GM18907 (cell line): Measurements from ENCODE around the gene ZNF286A.
"Not testable (repeated sequence)": the region's sequence is repeated elsewhere in the genome, so short reads cannot be mapped to it uniquely, and the experiment has no call there.

Experiments used
- ATAC-seq: cut with Tn5 transposase; IDR thresholded peaks from one replicate; pipeline ENCODE4 v1.9.1; 2021; ENCODE audit warnings: mild to moderate bottlenecking, moderate library complexity; ENCODE audit not compliant: unreplicated experiment

The ZNF286A gene

DNA sequence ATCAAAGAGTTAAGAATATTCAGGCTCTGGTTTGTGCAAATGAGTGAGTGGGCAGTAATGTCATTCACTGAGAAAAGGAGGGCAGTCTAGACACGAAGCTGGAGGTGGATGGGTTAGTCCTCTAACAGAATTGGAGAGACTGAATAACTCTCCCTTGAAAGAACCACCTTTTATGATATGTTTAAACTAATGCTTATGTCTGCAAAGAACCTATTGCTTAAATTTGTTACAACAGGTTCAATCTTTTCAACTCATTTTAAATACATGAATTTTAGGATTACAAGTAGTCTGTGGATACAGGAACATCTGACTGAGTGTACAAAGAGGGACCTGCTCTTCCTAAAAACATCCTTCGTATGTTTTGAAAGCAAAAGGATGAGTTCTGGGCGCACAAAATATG is 585 bp upstream of the ZNF286A start:
- ATAC-seq: peak; percentile 5

DNA sequence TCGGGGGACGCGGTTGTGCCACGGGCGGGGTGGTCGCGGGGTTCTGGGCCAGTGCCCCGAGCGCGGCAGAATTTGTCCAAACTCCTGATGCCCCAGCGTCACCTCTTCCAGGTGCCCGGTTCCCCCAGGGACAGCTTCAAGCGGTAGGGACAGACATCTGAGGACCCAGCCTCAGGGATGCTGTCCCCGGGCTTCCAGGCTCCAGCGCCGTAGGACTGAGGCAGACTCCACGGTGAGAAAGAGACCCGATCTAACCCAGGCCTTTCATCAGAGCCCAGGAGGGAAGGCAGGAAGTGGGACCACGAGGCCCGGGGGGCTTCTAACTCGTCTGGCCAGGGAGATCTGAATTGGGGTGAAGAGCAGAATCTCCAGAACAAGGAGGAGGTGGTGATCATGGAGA is 385 bp downstream of the ZNF286A start:
- ATAC-seq: not testable (repeated sequence)

DNA sequence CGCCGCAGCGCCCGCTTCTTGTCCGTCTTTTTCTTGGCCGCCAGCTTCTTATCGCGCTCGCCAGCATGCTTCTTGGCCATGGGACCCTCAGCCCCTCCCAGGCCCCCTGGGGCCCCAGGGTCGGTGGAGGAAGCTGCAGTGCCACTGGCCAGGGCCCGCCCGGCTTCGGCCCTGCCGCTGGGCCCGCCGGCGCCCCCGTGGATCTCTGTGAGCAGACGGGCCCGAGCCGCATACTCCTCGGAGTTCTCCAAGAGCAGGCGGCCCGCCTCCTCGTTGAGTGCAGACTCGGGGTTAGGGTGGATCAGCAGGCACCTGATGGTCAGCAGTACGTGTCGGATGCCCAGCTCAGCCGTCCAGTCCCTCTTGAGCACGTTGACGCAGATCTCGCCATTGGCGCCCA is 4.7 kb downstream of the ZNF286A start:
- not testable (repeated sequence) for ATAC-seq

DNA sequence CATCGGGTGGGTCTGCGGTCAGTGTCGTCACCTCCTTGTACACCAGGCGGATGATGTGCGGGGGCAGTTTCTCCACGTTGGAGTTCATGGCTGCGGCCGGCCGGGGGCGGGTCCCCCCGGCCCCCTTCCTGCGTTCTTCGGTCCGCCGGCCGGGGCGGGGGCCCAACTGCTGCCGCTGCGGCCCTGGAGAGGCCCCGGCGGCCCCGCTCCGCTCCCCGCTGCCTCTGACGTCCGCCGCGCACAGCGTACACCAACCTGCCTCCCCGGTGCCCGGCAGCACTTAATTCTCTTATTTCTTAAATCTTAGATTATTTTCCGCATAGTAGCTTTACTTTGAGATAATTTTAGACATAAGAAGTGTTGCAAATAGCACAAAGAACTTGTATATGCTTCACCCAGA is 5.3 kb downstream of the ZNF286A start:
- ATAC-seq: not testable (repeated sequence)

DNA sequence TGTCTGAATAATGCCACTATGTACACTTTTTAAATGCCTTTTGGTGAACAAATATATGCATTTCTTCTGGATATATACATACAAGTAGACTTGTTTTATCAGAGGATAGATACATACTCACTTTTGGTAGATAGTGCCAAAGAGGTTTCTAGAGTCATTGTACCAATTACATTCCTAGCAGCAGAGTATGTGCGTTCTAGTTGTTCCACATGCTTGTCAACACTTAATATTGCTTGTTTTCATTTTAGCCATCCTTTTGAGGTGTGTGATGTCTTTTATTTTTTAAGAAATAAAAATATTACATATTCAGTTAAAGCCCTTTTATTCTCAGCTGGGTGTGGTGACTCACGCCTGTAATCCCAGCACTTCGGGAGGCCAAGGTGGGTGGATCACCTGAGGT is 9.3 kb downstream of the ZNF286A start:
- not testable (repeated sequence) for ATAC-seq

DNA sequence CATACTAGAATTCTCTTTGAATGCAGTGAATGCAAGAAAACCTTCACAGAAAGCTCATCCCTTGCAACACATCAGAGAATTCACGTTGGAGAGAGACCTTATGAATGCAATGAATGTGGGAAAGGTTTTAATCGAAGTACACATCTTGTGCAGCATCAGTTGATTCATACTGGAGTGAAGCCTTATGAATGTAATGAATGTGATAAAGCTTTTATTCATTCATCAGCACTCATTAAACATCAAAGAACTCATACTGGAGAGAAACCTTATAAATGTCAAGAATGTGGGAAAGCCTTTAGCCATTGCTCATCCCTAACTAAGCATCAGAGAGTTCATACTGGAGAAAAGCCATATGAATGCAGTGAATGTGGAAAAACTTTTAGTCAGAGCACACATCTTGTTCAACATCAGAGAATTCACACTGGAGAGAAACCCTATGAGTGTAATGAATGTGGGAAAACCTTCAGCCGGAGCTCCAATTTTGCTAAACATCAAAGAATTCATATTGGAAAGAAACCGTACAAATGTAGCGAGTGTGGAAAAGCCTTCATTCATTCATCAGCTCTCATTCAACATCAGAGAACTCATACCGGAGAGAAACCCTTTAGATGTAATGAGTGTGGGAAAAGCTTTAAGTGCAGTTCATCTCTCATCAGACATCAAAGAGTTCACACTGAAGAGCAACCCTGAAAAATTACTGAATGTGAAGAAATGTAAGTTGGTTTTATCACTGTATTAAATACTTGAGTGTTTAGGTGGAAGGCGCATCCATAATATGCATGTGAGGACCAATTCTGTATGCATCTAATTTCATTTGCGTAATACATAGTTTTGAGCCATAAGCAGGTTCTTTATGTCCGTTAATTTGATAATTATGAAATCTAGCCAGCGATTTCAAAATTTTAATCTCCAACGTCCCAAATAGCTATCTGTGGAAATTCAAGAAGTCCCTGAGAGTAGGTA is 17.3 kb downstream of the ZNF286A start:
- ATAC-seq: not testable (repeated sequence)

DNA sequence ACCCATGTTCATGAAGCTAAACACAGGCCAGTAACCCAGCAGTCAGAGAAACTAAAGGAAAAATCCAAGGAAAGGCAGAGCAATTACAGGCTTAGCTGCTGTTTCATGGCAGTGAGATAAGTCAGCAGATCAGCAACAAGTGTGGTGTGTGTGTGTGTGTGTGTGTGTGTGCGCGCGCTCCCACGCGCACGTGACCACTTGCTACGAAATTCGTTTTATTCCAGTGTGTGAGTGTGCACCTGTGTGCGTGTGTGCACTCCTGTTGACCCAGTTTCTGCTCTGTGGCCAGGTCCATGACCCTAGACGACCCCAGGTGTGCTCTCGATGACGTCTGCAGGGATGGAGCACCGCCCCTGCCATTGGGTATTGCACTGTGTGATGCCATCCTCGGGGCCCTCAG is 31.0 kb downstream of the ZNF286A start:
- not testable (repeated sequence) for ATAC-seq

DNA sequence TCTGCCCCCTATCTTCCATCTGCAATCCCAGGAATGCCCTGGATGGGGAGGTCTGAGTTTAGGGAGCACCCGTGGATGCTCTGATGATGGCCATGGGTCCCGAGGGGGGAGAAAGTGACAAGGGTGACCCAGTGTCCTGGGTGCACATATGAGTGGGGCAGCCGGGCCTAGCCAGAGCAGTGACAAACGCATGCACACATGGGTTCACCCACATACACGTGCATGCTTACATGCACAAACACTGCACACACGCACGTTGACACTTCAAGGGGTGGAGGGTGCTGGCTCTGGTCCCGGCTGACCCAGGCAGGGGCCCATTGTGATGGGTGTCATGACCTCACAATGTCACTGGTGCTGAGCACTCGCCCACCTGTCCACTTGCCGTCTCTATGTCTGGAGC is 32.3 kb downstream of the ZNF286A start, which contains the start of gene TBC1D26:
Gene TBC1D26, plus strand, starts transcription at position 384 of the 400 bp plus-strand sequence. CDS start 3,066 bp downstream, outside the sequence.
- ATAC-seq: not testable (repeated sequence)

DNA sequence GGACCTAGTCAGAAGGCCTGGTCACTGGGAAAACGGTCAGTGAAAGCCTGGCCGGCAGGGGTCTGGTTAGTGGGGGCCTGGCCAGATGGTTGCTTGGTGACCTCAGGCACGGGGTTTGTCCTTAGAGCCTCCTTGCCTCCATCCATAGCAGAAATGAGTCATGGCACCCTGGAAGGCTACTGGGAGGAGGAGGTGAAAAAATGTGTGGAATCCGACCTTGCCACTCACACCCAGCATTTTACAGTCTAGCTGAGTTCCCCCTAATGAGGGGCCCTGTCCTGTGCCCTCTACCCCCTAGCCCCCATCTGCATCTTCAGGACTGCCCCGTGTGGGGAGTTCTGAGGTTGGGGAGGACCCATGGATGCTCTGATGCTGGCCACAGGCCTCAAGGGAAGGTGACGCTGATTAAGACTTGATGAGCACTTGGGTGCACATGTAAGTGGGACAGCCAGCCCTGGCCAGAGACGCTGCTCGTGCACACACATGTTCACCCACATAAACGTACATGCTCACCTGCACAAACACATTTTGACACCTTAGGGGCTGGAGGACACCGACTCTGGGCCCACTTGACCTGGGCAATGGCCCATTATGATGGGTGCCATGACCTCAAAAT is 33.7 kb downstream of the ZNF286A start:
- ATAC-seq: not testable (repeated sequence)

DNA sequence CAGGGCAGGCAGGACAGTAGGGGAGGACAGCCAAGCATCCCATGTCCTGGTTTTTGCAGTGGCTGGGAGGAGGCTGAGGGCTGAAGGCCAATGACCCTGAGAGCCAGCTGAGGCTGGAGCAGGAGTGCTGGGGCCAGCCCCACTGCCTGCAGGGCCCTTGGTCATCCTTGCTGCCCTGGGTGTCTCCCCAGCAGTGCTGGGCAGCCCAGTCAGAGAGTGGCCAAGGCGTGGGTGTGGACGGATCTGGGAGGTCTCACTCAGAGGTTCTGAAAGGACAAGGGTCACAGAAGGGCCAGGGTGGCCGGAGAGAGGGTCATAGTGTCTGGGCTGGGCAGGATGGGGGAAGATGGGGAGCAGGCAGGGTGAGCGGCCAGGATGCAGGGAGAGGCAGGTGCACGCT is 37.0 kb downstream of the ZNF286A start:
- not testable (repeated sequence) for ATAC-seq

DNA sequence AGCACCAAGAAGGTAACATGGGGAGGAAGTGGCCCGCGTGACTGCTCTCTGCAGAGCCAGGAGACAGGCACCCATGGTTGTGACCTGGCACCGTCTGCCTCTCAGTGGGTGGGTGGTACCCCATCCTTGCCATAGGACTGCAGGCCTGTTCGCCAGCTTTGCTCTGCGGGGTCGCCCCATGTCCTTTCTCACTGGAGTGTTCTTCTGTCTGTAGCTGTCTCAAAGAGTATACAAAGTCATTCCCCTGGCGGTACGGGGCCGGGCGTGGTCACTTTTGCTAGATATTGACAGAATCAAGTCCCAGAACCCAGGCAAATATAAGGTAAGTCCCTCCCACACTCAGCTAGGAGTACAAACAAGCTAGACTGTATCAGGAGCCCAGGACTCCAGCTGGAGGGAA is 38.5 kb downstream of the ZNF286A start:
- no peak for ATAC-seq

DNA sequence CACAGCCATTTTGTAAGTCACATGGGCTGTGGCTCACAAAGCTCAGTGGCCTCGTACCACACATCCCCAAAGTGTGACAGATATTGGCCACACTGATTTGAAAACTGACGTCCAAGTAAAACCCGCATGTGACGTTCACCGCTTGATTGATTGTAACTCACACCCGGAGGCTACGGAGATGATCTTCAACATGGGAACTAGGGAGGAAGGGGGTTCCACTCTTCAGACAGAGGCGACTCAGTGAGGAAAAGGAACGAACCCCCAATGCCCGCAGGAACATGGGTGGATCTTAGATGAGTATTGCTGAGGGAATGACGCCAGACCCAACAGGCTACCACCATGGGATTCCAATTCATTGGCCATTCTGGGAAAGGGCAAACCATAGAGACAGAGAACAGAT is 39.7 kb downstream of the ZNF286A start:
- not testable (repeated sequence) for ATAC-seq

DNA sequence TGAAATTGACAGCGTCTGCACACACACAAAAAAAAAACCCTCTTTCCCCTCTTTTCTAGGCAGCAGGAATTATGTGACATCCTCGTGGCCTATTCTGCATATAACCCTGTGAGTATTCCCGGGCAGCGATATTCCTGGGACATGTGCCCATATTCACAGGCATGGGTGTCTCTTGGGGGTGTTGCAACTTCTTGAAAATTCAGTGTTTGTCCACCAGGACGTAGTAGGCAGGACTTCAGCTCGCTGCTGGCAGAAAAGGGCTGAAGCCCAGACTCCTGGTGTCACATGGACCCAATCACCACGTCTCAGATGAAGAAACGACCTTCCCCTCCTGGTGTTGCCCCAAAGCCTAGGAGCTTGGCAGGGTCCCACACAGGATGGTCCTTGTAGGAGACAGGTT is 40.5 kb downstream of the ZNF286A start:
- not testable (repeated sequence) for ATAC-seq

DNA sequence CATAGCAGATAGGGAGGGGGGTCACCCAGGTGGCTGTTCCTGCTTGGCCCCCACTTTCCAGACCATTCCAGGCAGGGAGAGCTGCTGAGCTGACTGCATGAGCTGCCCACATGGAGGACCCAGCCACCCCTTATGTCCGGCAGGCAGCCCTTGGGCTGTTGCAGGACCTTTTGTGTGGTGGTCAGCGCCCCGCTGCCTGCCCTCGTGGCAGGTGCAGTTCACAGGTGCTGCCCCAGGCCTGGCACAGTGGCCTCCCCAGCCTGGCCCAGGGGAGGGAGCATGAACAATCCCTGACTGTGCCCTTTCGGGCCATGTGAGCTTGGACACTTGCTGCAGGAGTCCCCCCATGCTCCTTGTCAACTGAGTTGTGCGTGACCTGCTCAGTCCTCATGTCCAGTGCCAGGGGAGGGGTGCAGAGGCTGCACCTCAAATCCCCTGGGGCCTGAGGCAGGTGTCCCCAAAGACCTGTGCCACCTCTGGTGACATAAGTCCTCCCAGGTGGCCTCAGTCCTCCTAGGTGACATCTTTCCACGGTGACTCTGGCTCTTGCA is 41.1 kb downstream of the ZNF286A start:
- no peak for ATAC-seq

DNA sequence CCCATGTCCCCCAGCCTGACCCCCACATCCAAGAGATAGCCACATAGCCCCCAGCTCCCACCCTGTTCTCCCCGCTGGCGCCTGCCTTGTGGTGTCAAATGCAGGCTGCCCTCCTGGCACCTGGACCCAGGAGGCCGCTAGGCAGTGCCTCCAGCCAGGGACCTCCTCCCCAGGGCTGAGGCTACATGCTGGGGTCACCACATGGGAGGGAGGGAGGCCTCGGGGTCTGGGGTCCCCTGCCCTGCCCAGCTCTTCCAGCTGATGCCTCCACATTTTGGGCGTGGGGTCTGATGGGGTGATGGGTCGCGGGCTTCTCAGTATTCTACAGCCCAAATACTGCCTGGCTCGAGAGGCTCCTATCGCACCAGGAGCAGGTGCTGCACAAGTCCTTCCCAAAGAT is 42.1 kb downstream of the ZNF286A start:
- ATAC-seq: no peak

DNA sequence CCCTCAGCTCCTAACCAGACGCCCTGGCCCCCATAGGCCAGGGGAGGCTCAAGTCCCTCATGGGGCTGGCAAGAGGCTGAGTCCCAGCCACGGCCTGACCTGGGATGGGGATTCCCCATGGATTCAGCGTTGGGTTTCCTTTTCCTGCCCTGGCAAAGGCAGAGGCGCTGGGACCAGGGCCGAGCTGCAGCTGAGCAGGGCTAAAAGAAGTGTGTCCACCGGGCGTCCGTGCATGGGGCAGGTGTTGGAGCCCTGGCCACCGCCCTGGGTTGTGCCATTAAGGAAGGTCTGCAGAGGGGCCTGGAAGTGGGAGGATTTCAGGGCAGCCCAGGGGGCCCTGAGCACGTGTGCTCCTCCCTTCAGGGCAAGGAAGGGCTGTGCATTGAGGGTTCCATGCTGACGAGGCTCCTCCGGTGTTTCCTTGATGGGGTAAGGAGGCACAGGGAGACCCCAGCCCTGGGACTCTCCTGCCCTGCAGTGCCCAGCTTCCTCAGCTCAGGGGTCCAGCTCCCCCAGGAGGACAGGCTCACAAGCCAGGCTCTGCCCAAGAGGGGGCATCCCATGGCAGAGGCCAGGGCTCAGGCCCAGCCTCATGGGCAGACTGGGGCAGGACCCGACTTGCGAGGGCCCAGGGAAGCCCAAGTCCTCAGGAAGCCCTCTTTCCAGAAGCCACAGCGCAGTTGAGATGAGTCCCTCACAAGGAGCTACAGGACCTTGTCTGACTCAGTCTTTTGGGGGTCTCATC is 42.7 kb downstream of the ZNF286A start:
- no peak for ATAC-seq

DNA sequence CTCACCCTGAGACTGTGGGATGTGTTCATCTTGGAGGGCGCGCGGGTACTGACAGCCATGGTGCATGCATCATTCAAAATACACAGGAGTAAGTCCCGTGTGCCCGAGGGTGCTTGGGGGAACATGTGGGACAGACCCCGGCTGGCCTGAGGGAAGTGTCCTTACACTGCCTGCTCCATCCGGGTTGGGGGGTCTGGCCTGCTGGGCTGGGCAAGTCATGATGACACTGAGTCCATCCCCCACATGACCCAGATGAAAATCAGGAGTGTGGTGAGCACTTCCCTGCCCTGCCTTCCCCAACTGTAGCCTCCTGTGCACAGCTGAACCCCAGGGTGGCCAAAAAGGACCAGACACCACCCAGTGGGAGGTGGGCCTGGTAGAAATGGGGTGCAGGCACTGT is 43.4 kb downstream of the ZNF286A start:
- no peak for ATAC-seq

DNA sequence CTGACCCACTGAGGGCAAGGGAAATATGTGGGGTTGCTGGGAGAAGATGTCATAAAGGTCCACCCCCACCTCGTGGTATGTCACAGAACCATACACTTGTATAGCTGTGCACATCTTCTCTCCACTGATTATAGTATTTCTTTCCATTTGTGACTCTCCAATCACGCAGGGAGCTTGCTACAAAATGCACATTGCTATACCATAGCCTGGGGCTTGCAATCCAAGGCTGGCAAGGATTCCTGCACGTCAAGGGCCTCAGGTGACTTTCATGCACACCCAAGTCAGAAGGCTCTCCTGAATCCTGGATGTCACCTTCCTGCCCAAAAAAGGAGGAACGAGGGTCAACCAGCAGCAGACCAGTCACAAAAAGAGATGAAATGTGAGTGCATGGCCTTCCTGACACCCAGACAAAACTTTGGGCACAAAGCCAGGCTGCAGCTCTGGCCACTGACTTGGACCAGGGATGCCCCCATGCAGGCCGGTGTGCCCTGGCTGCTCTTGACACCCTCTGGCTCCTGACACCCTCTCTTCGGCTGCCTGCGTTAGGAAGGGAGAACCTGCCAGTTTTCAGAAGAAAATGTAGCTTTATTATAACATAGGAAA is 44.6 kb downstream of the ZNF286A start:
- no peak for ATAC-seq

DNA sequence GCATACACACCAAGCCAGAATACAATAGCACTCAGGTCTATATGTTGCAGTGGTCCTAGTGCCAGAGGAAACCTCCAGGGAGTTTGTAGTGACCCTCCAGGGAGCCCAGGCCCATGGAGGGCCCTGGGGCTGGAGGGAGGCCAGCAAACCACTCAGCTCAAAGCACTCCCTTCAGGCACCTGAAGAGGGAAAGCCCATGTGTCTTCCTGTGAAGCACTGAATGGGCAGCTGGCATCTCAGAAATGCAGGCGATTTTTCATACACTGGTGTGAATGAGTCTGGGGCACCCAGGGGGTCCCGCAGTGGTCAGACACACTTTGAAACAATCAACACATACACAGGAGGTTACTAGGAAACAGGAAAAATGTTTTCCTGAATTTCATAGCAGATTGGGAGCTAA is 45.3 kb downstream of the ZNF286A start:
- ATAC-seq: no peak

DNA sequence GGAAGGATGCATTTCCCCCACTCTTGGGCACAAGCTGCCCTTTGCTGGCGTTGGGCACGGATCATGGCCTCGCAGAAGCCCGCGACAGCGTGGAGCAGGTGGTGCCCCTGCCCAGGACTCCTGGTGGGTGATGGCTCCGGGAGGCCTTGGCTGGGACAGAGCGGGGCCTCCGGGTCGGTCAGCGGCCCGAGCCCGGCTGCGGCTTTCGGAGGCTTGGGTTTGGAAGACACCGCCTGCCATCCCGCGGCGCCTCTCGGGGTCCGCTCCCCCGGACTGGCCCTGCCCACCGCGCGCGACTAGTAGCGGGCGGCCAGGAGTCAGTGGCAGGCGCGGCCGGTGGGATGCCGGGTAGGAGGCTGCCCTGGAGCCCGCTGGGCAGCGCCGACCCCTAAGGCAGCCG is 49.9 kb downstream of the ZNF286A start:
- not testable (repeated sequence) for ATAC-seq
